Fibroblast of peridontal ligament (primary cell): ENCODE data around the gene SEMA4D.

Source experiments
- DNase-seq: peaks from one replicate; pipeline ENCODE4 v3.0.0-alpha.2; 2010; ENCODE audit errors: extremely low read depth

The SEMA4D gene, protein sequence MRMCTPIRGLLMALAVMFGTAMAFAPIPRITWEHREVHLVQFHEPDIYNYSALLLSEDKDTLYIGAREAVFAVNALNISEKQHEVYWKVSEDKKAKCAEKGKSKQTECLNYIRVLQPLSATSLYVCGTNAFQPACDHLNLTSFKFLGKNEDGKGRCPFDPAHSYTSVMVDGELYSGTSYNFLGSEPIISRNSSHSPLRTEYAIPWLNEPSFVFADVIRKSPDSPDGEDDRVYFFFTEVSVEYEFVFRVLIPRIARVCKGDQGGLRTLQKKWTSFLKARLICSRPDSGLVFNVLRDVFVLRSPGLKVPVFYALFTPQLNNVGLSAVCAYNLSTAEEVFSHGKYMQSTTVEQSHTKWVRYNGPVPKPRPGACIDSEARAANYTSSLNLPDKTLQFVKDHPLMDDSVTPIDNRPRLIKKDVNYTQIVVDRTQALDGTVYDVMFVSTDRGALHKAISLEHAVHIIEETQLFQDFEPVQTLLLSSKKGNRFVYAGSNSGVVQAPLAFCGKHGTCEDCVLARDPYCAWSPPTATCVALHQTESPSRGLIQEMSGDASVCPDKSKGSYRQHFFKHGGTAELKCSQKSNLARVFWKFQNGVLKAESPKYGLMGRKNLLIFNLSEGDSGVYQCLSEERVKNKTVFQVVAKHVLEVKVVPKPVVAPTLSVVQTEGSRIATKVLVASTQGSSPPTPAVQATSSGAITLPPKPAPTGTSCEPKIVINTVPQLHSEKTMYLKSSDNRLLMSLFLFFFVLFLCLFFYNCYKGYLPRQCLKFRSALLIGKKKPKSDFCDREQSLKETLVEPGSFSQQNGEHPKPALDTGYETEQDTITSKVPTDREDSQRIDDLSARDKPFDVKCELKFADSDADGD

DNA sequence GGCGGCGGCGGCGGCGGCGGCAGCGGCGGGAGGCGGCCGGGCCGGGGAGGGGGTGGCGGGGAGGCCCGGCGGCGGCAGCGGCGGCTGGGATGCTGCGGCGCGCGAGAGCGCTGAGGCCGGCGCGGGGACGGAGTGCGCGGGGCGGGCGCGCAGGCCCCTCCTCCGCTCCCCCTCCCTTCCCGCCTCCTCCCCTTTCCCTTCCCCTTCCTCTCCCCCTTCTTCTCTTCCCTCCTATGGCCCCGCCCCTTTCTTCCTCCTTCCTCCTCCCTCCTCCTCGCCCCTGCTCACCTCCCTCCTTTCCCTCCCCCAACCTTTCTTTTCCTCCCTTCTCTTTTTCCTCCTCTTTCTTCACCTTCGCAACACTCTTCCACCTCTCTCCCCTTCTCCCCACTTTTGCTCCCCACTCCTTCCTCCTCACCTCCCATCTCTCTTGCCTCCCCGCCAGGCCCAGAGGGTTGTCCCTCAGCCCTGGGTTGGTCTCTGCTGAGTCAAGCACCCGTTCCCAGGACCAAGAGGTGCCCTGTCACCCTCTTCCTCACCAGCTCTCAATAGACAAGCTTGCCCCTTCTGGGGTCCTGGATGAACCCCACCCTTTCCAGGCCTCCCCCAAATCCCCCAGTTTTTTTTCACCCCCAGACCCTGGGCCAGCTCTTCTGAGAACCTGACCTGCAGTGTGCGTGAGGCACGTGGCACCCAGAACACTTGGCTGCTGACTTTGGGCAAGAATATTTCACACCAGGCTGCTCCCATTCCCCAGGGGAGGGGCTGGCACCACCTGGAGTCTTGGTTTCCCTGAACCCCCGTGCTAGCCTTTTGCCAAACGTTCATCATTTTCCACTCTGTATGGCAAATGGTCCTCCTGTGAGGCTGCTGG, at the start of gene SEMA4D:
Gene SEMA4D, minus strand, starts transcription at position 136 of the 874 bp plus-strand sequence. CDS start 92,657 bp downstream, outside the sequence.
- no peak for DNase-seq

DNA sequence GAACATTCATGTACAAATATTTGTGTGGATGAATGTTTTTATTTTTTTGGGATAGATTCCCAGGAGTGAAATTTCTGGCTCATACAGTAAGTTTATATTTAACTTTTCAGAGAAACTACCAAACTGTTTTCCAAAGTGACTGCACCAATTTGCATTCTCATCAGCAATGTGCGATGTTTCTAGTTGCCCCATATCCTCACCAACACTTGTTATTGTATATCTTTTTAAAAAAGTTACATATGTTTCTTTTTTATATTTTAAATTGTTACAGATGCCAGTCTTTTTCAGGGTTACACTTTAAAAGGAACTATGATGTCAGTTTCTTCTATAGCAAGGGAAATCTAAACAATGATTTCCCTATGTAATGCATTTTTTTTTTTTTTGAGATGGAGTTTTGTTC, 49.1 kb upstream of the SEMA4D start:
- no peak for DNase-seq

DNA sequence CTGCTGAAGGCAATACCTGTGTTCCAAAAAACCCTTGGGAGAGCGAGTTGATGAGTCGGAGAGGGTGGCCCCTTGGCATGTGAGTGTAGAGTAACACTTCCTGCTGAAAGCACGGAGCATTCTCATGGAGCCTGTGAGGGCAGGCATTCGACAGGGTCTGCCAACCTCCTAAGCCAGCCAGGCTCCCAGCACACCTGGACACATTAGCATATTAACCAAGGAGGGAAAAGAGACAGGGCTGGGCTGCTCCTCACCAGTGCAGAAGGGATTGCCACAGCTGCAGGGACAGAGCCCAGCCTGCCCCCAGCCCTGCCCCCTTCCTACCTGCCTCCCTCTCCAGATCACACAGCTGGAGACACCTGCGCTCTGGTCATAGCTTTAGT, 46.4 kb upstream of the SEMA4D start:
- no peak for DNase-seq

DNA sequence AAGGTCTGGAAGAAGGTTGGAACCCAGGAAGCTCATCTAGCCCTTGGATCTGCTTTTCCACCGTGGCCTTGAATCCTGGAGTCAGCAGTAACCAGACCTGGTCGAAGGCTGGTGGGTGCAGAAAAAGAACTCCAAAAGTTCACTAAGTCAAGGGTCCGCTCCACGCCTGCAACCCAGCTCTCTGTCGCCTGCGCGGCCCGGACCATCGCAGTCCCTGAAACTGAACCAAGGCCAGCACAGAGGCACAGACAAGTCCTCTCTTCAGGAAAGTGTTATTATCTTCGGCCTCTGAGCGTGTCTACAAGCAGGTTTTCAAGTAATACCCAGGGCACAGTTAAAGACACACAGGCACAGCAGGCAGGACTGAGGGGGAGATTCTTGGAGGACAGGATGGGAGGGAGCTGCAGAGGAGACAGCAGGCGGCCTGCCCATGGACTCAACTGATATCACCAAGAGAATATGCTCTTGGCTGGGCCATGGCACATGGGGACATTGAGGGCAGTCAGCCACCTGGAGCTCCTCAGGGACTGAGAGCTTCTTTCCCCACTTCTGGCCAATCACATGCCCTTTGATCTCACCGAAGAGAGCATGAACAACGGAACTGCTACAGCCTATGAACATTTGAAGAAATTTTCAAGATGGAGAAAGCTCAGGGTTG, 45.8 kb upstream of the SEMA4D start:
- DNase-seq: no peak

DNA sequence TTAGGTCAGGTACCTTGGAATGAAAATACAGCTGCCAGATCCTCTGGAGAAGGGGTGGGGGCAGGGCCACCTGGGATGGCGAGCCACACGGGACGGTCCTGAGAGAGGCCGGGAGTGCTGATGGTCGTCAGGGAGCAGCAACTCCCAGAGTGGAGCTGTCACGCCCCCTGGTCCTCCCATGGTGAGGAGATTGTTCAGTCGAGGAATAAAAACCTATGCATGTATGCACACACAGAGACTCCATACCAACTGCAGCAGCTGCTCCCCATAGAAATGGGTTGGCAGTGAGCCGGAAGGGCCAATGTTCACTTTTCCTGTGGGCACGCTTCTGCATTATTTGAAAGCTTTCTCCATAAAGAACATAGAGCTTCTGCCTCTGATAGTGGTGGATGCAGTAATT, 45.2 kb upstream of the SEMA4D start:
- no peak for DNase-seq

DNA sequence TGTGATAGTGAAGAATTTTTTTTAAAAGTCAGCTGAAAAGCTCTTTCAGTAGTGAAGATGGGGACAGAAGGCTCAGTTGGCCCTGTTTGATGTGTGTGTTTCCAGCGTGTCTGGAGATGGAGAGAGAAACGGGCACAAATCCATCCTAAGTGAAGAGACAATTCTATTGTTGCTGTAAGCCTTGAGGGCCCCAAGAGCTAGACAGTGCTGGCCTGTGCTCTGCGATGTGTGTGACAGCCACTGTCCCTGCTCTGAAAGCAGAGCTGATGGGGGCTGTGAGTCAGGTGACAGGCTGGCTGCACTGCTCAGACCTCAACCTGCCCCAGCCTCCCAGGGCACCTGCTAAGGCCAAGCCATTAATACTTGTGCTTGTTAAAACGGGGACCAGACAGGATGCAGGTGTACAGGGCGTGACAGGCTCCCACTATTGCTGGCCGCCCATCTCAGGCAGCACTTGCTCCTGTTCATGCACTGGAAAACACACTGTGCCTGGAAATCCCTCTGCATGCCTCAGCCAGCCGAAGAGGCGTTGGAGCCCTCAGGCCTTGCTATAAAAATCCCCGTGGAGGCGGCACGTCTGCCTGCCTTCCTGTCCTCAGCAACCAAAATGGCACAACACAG, 44.6 kb upstream of the SEMA4D start:
- DNase-seq: no peak

DNA sequence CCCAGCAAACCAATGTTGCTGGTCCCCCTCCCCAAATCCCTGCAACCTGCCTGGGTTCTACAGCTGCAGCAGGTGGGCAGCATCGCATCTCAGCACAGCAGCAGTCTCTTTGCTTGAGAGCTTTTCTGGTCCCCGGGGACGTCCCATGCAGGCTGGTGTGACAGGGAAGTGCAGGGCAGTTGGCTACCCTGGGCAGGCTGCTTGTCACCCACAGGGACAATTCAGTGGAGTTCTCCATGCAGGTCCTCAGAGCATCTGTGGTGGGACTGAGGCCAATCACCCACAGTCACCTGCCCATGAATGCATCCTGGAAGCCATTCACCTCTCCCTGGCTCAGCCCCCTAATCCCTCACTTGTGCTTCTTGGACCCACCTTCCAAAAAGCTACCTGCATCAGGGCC, 43.9 kb upstream of the SEMA4D start:
- no peak for DNase-seq

DNA sequence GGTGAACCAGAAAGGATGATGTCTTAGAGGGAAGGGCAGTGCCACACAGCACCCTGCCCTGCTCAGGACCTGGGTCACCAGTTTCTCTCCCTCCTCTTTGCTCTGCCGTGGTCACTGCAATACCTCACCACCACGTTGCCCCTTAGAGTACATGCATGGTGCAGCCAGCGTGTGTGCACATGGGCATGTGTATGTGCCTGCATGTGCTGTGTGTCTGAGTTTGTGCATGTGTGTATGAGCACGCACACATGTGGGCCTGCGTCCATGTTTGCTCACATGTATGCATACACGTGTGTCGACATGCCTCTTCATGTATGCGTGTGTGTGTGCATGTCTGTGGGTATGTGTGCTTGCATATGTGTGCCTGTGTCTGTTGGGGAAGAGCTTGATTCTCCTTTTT, 41.5 kb upstream of the SEMA4D start:
- DNase-seq: no peak

DNA sequence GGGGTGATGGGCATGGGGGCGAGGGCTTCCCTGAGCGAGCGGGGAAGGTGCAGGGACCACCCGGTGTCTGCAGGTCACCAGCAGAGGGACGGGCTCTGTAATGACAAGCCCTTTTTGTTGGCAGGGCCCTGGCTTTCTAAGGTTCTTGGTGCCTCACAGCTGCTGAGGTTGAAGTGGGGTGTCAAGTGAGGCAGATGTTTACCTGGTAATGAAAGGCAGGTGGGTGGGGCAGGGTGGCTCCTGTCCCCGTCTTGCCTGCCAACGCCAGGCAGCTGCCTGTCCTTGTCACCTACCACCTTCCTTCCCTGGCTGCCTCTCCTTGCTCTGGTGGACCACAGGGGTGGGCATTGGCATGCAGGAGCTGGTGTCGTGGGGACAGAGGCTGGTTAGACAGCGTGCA, 41.0 kb upstream of the SEMA4D start:
- no peak for DNase-seq

DNA sequence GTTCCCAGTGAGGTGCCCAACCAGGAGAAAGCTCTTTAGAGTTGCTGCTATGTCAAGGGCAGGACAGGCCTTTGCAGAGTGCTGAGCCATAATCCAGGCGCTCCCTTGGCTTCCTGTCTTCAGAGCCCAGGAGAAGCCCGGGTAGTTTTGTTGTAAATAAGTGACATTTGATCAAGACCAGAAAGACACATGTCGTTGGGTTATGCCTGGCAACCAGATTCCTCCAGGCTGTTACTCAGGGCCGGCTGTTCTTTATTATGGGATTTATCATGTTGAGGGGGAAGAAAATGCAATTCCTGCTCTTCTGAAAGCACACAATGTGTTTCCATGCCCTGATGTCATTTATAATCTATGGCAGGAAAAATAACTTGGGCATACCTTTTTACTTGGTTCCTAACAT, 39.3 kb upstream of the SEMA4D start:
- no peak for DNase-seq

DNA sequence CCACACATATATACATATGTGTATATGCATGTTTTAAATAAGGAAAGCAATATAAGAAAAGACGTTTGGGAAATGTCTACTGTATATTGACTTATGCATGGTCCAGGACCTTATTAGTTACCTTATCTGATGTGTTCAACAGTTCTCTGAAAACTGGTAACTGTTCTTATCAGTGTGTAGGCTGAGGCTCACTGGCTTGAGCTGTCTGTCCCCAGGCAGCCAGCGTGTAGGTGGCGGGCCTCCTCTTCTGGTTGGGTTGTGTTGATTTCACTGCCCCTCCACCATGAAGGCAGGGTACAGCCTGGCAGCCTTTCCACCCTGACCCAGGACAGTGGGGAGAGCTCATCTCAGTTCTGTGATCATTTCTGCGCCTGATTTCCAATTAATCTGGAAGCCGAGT, 38.7 kb upstream of the SEMA4D start:
- no peak for DNase-seq

DNA sequence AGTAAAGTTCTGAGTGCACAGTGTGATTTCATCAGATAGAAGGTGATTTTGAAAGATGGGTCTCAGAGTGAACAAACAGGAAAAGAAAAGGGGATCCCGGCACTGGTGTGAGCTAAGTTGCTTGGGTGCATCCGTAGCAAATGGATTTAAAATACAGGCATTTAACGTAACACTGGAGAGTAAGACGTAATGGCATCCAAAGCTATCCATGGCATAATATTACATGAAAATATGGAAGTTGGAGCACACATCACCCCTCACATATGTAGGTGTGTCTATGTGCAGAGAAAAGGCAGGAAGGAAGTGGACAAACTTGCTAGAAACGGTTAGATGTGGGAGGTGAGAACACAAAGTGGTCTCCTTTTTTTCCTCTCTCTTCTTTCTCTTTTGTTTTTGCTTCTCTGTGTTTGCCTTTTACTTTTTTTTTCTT, 38.2 kb upstream of the SEMA4D start:
- no peak for DNase-seq

DNA sequence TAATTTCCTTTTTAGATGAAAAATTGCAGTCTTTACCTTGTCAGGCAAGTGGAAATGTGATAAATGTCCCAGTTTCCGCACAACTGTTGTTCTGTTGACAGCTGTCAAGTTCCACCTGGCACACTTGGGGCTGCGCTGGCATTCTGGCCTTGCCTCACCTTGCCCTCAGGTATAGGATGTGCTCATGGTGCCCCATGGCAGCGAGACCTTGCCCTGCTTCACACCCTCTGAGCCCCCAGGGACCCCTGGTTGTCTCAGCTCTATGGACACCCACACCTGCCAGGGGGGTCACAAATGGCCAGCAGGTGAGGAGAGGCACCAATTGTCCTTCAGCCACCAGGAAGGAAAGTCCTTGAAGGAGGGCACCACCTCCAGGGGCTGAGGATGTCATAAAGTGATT, 37.5 kb upstream of the SEMA4D start:
- no peak for DNase-seq

DNA sequence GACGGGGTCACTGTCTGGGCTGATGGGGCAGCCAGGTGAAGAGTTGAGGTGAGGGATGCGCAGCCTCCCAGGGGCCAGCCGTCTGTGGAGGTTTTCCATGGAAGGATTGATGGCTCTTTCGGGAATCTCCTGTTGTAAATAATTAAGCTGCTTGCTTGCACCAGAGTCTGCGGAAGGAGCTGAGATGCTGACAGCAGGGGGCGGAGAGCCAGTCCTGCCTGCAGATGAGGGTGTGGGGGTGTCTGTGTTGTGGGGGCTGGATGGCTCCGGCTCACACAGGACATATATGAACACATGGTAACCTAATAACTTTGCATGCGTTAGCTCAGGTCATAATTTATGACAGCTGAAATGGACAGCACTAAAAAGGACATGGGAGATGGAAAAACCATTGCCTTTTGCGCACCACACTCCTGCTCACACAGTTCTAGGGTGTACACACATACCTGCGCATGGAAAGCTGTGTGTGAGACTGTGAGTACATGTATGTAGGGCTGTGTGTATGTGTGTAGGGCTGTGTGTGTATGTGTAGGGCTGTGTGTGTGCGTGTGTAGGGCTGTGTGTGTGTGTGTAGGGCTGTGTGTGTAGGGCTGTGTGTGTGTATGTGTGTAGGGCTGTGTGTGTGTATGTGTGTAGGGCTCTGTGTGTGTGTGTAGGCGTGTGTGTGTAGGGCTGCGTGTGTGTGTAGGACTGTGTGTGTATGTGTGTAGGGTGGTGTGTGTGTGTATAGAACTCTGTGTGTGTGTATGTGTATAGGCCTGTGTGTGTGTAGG, 36.8 kb upstream of the SEMA4D start:
- no peak for DNase-seq

DNA sequence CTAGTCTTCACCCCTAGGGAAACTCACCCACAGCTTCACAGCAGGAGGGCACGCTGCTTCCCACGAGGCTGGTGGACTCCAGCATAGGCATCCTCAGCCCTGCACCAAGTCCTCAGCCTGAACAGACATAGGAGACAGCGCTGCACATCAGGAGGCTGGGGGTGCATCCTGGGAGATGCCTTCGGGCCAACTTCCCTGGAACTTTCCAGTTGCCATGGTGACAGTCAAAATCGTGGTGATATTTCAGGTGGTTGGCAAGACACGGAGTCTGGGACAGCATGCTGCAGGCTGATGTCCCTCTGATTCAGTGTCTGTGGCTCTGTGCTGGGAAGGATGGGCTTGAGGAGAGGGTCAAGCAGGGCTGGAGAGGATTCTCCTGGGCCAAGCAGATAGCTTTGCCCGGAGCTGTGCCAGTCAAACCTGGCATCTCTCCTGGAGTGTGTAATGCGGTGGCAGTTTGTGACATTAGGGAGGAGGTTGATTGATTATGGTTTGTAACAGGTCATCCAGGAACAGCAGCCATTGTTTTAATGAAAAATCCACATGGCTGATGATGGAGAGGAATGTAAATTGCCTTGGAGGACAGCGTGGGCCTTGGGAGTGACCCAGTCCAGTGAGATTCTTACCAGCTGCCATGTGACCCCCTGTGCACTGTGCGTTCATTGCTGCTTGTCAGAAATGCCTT, 35.6 kb upstream of the SEMA4D start:
- no peak for DNase-seq

DNA sequence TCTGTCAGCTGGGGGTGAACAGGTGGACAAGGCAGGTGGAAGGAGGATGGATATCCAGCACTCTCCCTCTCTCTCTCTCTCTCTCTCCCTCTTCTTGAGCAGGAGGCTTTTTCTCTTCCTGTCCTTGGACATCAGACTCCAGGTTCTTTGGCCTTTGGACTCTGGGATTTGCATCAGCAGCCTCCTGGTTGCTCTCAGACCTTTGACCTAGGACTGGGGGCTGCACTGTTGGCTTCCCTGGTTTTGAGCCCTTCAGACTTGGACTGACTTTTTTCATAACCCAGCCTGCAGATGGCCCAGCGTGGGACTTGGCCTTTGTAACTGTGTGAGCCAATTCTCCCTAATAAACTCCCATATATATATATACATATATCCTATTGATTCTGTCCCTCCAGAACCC, 35.0 kb upstream of the SEMA4D start:
- no peak for DNase-seq

DNA sequence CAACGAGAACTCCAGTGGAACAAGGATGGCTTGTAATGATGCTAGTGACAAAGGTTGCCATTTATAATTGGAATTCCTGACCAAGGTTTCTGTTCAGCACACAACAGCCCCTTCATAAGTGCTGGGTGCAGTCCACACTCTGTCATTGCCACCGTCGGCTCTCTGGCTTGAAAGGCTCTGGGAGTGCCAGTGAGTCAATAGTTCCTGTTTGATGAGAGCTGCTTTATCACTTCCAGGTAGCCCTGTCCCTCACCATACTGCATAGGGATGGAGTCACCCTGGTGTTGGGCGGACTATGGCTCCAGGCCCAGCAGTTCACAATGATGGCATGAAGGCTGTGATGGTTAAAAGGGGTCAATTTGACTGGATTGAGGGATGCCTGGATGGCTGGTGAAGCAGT, 34.6 kb upstream of the SEMA4D start:
- no peak for DNase-seq

DNA sequence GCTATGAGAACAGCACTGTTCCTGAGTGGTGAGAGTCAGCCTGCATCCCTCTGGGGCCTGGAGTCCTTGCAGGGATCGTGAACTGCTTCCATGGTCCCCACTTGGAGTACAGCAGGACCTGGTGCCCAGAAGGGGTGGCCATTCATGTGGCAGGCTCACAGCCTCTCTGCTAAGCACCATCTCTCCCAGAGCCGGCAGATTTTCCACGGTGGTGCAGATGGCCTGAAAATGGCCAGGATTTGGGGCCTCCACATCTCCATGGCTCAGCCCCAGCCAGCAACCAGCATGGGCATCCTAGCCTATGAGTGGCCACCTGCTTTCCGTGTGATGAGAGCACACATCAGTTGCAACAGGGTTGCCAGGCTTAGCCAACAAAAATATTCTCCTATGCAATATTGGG, 33.9 kb upstream of the SEMA4D start:
- DNase-seq: no peak

DNA sequence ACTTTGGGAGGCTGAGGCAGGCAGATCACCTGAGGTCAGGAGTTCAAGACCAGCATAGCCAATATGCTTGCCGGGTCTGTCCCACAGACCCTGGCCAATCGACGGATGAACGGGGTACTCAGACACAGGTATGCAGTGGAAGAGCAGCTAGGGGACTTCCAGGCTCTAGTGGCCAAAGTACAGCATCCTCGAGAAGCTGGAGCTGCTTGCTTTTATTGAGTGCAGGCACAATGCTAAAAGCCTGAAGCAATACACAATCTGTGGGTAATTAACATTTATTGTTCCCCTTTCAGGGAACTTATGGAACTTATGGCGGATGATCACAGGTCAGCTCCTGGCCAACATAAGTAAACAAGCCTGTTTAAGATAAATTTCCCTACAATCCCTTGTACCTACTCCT, 32.8 kb upstream of the SEMA4D start:
- DNase-seq: no peak
